OCI-LY7 (cell line): ENCODE measurements around the gene PPCDC.

Experiments used
- EZH2phosphoT487 ChIP-seq: fragments of 200-600 bp; sonication (generic); IDR thresholded peaks from 2 replicates; pipeline ENCODE4 v1.6.1; 2018; ENCODE audit warnings: low read depth, borderline replicate concordance, mild to moderate bottlenecking, mixed run types, antibody characterized with exemption, low read length, moderate library complexity, mixed read lengths
- TF ChIP-seq, protein P1 (sequence below): fragments of 200-600 bp; sonication (generic); conservative IDR thresholded peaks from 2 replicates; pipeline ENCODE4 v1.5.1; 2014; ENCODE audit warnings: mild to moderate bottlenecking, antibody characterized with exemption, low read length, moderate library complexity, mixed read lengths

DNA sequence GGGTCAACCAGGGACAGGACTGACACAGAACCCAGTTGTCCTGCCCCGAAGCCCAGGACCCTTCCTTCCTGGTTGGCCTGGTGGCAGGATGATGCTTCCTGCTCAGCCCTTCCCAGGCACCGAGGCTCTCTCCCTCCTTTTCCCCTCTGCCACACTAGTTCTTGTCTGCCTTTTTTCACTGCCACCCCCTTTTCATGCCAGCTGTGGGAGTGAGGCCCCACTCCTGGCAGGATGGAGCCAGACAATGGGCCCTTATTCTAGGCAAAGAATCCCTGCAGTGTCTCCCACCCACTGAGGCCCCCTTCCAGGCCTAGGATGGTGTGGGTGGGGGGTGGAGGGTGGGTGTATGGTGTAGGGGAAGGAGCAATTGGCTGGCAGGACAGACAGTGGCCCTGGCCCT lies 29.2 kb upstream of the PPCDC start:
- TF ChIP-seq, protein P1, sequence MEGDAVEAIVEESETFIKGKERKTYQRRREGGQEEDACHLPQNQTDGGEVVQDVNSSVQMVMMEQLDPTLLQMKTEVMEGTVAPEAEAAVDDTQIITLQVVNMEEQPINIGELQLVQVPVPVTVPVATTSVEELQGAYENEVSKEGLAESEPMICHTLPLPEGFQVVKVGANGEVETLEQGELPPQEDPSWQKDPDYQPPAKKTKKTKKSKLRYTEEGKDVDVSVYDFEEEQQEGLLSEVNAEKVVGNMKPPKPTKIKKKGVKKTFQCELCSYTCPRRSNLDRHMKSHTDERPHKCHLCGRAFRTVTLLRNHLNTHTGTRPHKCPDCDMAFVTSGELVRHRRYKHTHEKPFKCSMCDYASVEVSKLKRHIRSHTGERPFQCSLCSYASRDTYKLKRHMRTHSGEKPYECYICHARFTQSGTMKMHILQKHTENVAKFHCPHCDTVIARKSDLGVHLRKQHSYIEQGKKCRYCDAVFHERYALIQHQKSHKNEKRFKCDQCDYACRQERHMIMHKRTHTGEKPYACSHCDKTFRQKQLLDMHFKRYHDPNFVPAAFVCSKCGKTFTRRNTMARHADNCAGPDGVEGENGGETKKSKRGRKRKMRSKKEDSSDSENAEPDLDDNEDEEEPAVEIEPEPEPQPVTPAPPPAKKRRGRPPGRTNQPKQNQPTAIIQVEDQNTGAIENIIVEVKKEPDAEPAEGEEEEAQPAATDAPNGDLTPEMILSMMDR = no peak
- no peak for TF ChIP-seq EZH2phosphoT487
